Fibroblast of peridontal ligament (primary cell): ENCODE data around the gene PHLPP1.

Source experiments
- DNase-seq: peaks from one replicate; pipeline ENCODE4 v3.0.0-alpha.2; 2010; ENCODE audit errors: extremely low read depth

The PHLPP1 gene

GRCh38 chr18:62810682-62811081, 95.3 kb downstream of the PHLPP1 start:
- DNase-seq, result no peak

GRCh38 chr18:62811674-62812073, 96.3 kb downstream of the PHLPP1 start:
- DNase-seq, result no peak

GRCh38 chr18:62812242-62812641, 96.9 kb downstream of the PHLPP1 start:
- no peak for DNase-seq

- DNase-seq, result no peak
Measured at GRCh38 chr18:62812876-62813275, 97.5 kb downstream of the PHLPP1 start.

GRCh38 chr18:62814132-62814759, 98.9 kb downstream of the PHLPP1 start:
- DNase-seq, result peak; percentile 24

GRCh38 chr18:62825382-62825781, 110.0 kb downstream of the PHLPP1 start:
- no peak for DNase-seq

- no peak for DNase-seq
Measured at GRCh38 chr18:62827397-62827796, 112.1 kb downstream of the PHLPP1 start.

- no peak for DNase-seq
Measured at GRCh38 chr18:62828091-62828640, 112.8 kb downstream of the PHLPP1 start.

- no peak for DNase-seq
Measured at GRCh38 chr18:62828852-62829251, 113.5 kb downstream of the PHLPP1 start.

- no peak for DNase-seq
Measured at GRCh38 chr18:62829936-62830335, 114.6 kb downstream of the PHLPP1 start.

GRCh38 chr18:62832282-62832681, 116.9 kb downstream of the PHLPP1 start:
- DNase-seq, result no peak

GRCh38 chr18:62833494-62833893, 118.2 kb downstream of the PHLPP1 start:
- DNase-seq, result no peak

GRCh38 chr18:62834715-62835114, 119.4 kb downstream of the PHLPP1 start:
- no peak for DNase-seq

- no peak for DNase-seq
Measured at GRCh38 chr18:62837011-62837410, 121.7 kb downstream of the PHLPP1 start.

- no peak for DNase-seq
Measured at GRCh38 chr18:62838475-62839098, 123.2 kb downstream of the PHLPP1 start.

- peak; percentile 42 for DNase-seq
Measured at GRCh38 chr18:62839874-62840713, 124.8 kb downstream of the PHLPP1 start.

GRCh38 chr18:62841405-62841804, 126.1 kb downstream of the PHLPP1 start:
- DNase-seq, result no peak

- DNase-seq, result no peak
Measured at GRCh38 chr18:62842898-62843297, 127.6 kb downstream of the PHLPP1 start.

GRCh38 chr18:62844850-62845643, 129.7 kb downstream of the PHLPP1 start:
- DNase-seq, result no peak

GRCh38 chr18:62846313-62846712, 131.0 kb downstream of the PHLPP1 start:
- DNase-seq, result no peak

- DNase-seq, result no peak
Measured at GRCh38 chr18:62847081-62847480, 131.7 kb downstream of the PHLPP1 start.

GRCh38 chr18:62848946-62849345, 133.6 kb downstream of the PHLPP1 start:
- DNase-seq, result peak; percentile 44
